Lower lobe of right lung (tissue), 2 donors: ENCODE results near the gene GSTT4. TPM values are rescaled to one million over a fixed set of nuclear protein-coding genes. Genes with fewer than 3 reads are reported as not detected.

Experiments
- ATAC-seq, 2 donors: fragments of 200-7000 bp; cut with Tn5 transposase; one replicate each; pipeline ENCODE4 v1.9.1; 2020 to 2022; ENCODE audit warnings: mild to moderate bottlenecking in 2 of 2, moderate library complexity in 2 of 2
- DNase-seq: peaks from one replicate; pipeline ENCODE4 v3.0.0-alpha.2; 2020
- H3K27ac ChIP-seq: fragments of 200-600 bp; one replicate; pipeline ENCODE4 v1.8.0; 2022
- H3K27me3 ChIP-seq: fragments of 200-600 bp; one replicate; pipeline ENCODE4 v1.8.0; 2022; ENCODE audit warnings: low read depth
- H3K36me3 ChIP-seq: fragments of 200-600 bp; one replicate; pipeline ENCODE4 v1.8.0; 2022; ENCODE audit warnings: mild to moderate bottlenecking
- H3K4me1 ChIP-seq: fragments of 200-600 bp; one replicate; pipeline ENCODE4 v1.8.0; 2022
- H3K4me3 ChIP-seq: fragments of 200-600 bp; one replicate; pipeline ENCODE4 v1.8.0; 2022; ENCODE audit warnings: mild to moderate bottlenecking
- H3K9me3 ChIP-seq: fragments of 200-600 bp; one replicate; pipeline ENCODE4 v1.8.0; 2022
- CTCF ChIP-seq: fragments of 200-600 bp; IDR thresholded peaks from one replicate; pipeline ENCODE4 v1.8.0; 2022; ENCODE audit warnings: antibody characterized with exemption, mild to moderate bottlenecking
- intact Hi-C: fragments of 100-400 bp; cut with DNase I; formaldehyde crosslinking; loops from one replicate; pipeline ENCODE4 v1.11.0; 2022
- total RNA-seq: library from RNA; stranded (reverse); fragmentation: NEBNext Ultra II Directional; extraction: Animal tissue kit (Norgen Biotek cat#: 25700); gene quantifications from one replicate; pipeline ENCODE4 v1.2.1, GENCODE V29; 2021
- donor health status: DM: no; HTN: yes; CAD: no; lungs with severe emphysema.

The GSTT4 gene
- total RNA-seq, 1 donor from 2014 or later, result not detected

- H3K4me1 ChIP-seq, result peaks cover 5% of the 10 kb centered on the region
- no peak overlapping the region for H3K27ac ChIP-seq
- H3K36me3 ChIP-seq, result no peaks in the 10 kb centered on the region
- no peaks in the 10 kb centered on the region for H3K27me3 ChIP-seq
- no peak overlapping the region for H3K4me3 ChIP-seq
- H3K9me3 ChIP-seq, result no peaks in the 10 kb centered on the region
- intact Hi-C loops, result no loop called here
- ATAC-seq (no peak), DNase-seq (no peak)
- no peak for TF ChIP-seq CTCF
Observed at GRCh38 chr22:24007253-24008021, 2.2 kb upstream of the GSTT4 start.

GRCh38 chr22:24006914-24007214, 1.6 kb upstream of the GSTT4 start:
- Histone ChIP-seq H3K4me1 (no peaks in the 10 kb centered on the region), H3K4me3 (no peak overlapping the region), H3K36me3 (no peaks in the 10 kb centered on the region), H3K27ac (no peak overlapping the region), H3K27me3 (no peaks in the 10 kb centered on the region), H3K9me3 (no peaks in the 10 kb centered on the region)
- intact Hi-C loops, result no loop called here
- DNase-seq (no peak), ATAC-seq (no peak)
- no peak for TF ChIP-seq CTCF

GRCh38 chr22:24006207-24006913, 1.1 kb upstream of the GSTT4 start:
- H3K4me1 ChIP-seq, result no peaks in the 10 kb centered on the region
- no peak overlapping the region for H3K4me3 ChIP-seq
- ATAC-seq, result no peak
- no peaks in the 10 kb centered on the region for H3K36me3 ChIP-seq
- H3K27me3 ChIP-seq, result no peaks in the 10 kb centered on the region
- TF ChIP-seq CTCF, result no peak
- DNase-seq, result no peak
- intact Hi-C loops, result no loop called here
- H3K9me3 ChIP-seq, result no peaks in the 10 kb centered on the region
- no peak overlapping the region for H3K27ac ChIP-seq

GRCh38 chr22:24003887-24004286, 1.4 kb downstream of the GSTT4 start:
- no peaks in the 10 kb centered on the region for H3K36me3 ChIP-seq
- no peaks in the 10 kb centered on the region for H3K4me1 ChIP-seq
- H3K9me3 ChIP-seq, result no peaks in the 10 kb centered on the region
- no peak overlapping the region for H3K4me3 ChIP-seq
- intact Hi-C loops, result no loop called here
- H3K27ac ChIP-seq, result no peak overlapping the region
- no peak for TF ChIP-seq CTCF
- no peak for DNase-seq
- no peaks in the 10 kb centered on the region for H3K27me3 ChIP-seq
- ATAC-seq, result no peak

GRCh38 chr22:24002851-24003250, 2.4 kb downstream of the GSTT4 start:
- Histone ChIP-seq H3K27ac (no peak overlapping the region), H3K27me3 (no peaks in the 10 kb centered on the region), H3K9me3 (no peaks in the 10 kb centered on the region), H3K36me3 (no peaks in the 10 kb centered on the region), H3K4me3 (no peak overlapping the region), H3K4me1 (no peaks in the 10 kb centered on the region)
- no peak for ATAC-seq
- no peak for DNase-seq
- intact Hi-C loops, result no loop called here
- no peak for TF ChIP-seq CTCF
